ENCODE results near the gene SCO2. TPM values are rescaled to one million over a fixed set of nuclear protein-coding genes. Genes with fewer than 3 reads are reported as not detected.
A peak's percentile ranks its signal among the peaks of the same experiment; 100 is the strongest.

Gene SCO2
- total RNA-seq, 2 donors from 2014 or later: 4.5 to 11.3 TPM

- DNase-seq (no peak), ATAC-seq (no peak)
- H3K4me1 Mint-ChIP-seq: peaks cover 38% of the 10 kb centered on the region
- H3K9me3 ChIP-seq (ENCODE audit: control insufficient read depth, low read length, poor library complexity, severe bottlenecking): no peaks in the 10 kb centered on the region
- H3K4me3 Mint-ChIP-seq: peak overlapping the region; percentile 77
- H3K27me3 Mint-ChIP-seq: peaks cover 5% of the 10 kb centered on the region
- H3K36me3 Mint-ChIP-seq (ENCODE audit: low read depth): peaks cover 3% of the 10 kb centered on the region
- peak overlapping the region; percentile 79 for H3K27ac Mint-ChIP-seq
Measured at GRCh38 chr22:50475652-50476002, 49.8 kb downstream of the SCO2 start.

- ATAC-seq (peak; percentile 77), DNase-seq (peak; percentile 84 to 88 (median 84))
- Mint-ChIP-seq H3K4me3 (peak within 1 kb of the TSS; percentile 99), H3K27me3 (peaks cover under 1% of the 10 kb centered on the region), H3K27ac (peak within 1 kb of the TSS; percentile 97), H3K36me3 (ENCODE audit: low read depth) (peaks cover 3% of the 10 kb centered on the region), H3K4me1 (peaks cover 38% of the 10 kb centered on the region)
- no peaks in the 10 kb centered on the region for H3K9me3 ChIP-seq (ENCODE audit: control insufficient read depth, low read length, poor library complexity, severe bottlenecking)
Measured at GRCh38 chr22:50474710-50475651, 50.4 kb downstream of the SCO2 start, which contains the start of gene SBF1. Gene SBF1, minus strand, starts transcription at chr22:50475035. Its CDS starts 195 bp downstream, at chr22:50474840.

GRCh38 chr22:50473855-50474671 is 51.3 kb downstream of the SCO2 start:
- no peak for ATAC-seq

More at GRCh38 chr22:50473855-50474671, 51.3 kb downstream of the SCO2 start:
- peak overlapping the region; percentile 97 for H3K27ac Mint-ChIP-seq
- peak overlapping the region; percentile 99 for H3K4me3 Mint-ChIP-seq
- peaks cover 44% of the 10 kb centered on the region for H3K4me1 Mint-ChIP-seq
- H3K36me3 Mint-ChIP-seq (ENCODE audit: low read depth): peaks cover 3% of the 10 kb centered on the region
- no peak for DNase-seq
- no peaks in the 10 kb centered on the region for H3K9me3 ChIP-seq (ENCODE audit: control insufficient read depth, low read length, poor library complexity, severe bottlenecking)
- no peaks in the 10 kb centered on the region for H3K27me3 Mint-ChIP-seq

Other genes with a start within 250 kb of the SCO2 start
- gene PLXNB2, start 218.0 kb downstream of the SCO2 start, total RNA-seq: 1 to 10 TPM; 3.0 to 7.6 TPM
- 1 to 10 TPM; 1.8 to 2.2 TPM for gene DENND6B, start 198.6 kb downstream of the SCO2 start, total RNA-seq
- 10 to 100 TPM; 62.1 to 63.7 TPM for gene PPP6R2, start 182.3 kb downstream of the SCO2 start, total RNA-seq
- gene SBF1, start 50.6 kb downstream of the SCO2 start, total RNA-seq: 100 to 1,000 TPM; 202 to 217 TPM
- 1 to 10 TPM; 1.7 to 2.4 TPM for gene ADM2, start 44.1 kb downstream of the SCO2 start, total RNA-seq
- not detected for gene MIOX, start 38.7 kb downstream of the SCO2 start, total RNA-seq
- 100 to 1,000 TPM; 110 to 130 TPM for gene LMF2, start 17.9 kb downstream of the SCO2 start, total RNA-seq
- 100 to 1,000 TPM in 1 of 2 donors, 10 to 100 TPM in 1; 97.0 to 103 TPM for gene NCAPH2, start 17.4 kb downstream of the SCO2 start, total RNA-seq
- gene TYMP, start 4.4 kb upstream of the SCO2 start, total RNA-seq: 10 to 100 TPM; 22.3 to 25.9 TPM
- gene KLHDC7B, start 20.3 kb upstream of the SCO2 start, total RNA-seq: 1 to 10 TPM; 3.8 to 5.1 TPM
- not detected for gene SYCE3, start 37.3 kb upstream of the SCO2 start, total RNA-seq
- gene CPT1B, start 52.8 kb upstream of the SCO2 start, total RNA-seq: 10 to 100 TPM; 40.0 to 59.5 TPM
- 100 to 1,000 TPM; 133 to 181 TPM for gene CHKB, start 57.3 kb upstream of the SCO2 start, total RNA-seq
- gene MAPK8IP2, start 75.2 kb upstream of the SCO2 start, total RNA-seq: under 1 TPM; 0.08 to 0.17 TPM
- 10 to 100 TPM; 59.4 to 64.0 TPM for gene ARSA, start 102.6 kb upstream of the SCO2 start, total RNA-seq
- under 1 TPM in 1 of 2 donors, not detected in 1; 0.07 TPM for gene SHANK3, start 147.2 kb upstream of the SCO2 start, total RNA-seq
- not detected for gene ACR, start 212.6 kb upstream of the SCO2 start, total RNA-seq